Stimulated activated CD8-positive, alpha-beta memory T cell treated with anti-CD3 and anti-CD28 coated beads, Interleukin-15, amount 100 ng/mL, for 4 hours (primary cell): ENCODE data around the gene CARD8.

ENCODE experiments used
- DNase-seq, 2 donors: peaks; one replicate each; pipeline ENCODE4 v3.0.0-alpha.2; 2020; ENCODE audit warnings: low read depth in 2 of 2

CARD8 gene

GRCh38 chr19:48171710-48172109 is 84.0 kb downstream of the CARD8 start:
- DNase-seq = no peak

DNA sequence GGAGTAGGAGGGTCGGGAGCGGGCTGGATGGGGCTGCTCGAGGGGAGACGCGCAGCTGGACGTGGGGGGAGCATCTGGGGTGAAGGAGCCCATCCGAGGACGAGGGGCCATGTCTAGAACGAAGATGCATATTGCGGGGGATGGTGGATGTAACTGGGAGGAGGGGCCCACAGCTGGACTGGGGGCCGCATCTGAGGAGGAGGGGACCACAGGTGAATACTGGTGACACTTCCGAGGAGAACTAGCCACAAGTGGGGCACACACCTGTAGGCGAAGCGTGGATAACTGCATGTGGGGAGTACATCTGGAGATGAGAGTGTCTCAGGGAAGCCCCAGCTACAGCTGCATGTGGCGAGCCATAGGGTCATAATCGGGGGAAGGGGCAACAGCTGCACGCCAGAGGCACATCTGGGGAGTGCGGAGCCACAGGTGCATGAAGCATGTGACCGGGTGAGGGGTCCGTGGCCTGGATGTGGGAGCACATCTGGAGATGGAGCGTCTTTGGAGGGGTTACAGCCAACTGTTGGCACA is 84.8 kb downstream of the CARD8 start:
- DNase-seq = no peak

DNA sequence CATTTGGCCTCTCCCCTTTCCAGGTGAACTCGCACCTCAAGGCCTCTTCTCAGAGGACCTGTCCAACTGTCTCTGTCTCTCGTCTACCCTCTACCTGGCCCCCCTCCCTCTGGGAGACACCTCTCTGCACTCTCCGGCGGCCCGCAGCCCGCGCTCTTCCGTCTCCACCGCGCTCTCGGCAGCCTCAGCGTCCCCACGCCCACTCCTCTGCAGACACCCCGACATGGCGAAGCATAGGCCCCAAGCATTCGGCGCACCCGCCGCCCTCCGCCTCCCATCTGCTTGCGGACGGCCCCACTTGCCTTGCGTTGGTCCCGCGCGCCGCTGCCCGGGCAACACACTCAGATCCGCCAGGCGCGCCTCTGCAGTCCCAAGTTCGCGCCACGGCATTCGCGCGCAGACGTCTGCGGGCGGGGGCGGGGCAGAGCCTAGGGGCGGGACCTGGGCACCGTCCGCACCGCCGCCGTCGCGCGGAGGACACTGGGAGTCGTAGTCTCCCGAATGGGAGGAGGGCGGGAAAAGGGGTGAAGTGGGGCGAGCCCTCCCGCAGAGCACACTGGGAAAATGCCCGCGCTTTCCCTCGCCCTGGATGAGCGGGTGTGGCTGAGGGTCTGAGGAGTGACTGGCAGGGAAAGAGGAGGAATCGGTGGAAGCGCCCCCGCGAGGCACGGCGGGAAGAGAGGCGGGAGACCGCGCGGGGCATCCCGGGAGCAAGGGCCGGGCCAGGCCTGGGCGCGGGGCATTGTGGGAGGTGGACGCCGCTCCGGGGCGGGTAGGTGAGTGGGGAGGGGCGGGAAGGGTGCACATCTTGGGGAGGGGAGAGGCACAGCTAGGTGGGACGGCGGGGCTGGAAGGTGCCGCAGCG is 85.5 kb downstream of the CARD8 start, which contains the start of the genes LIG1 and ZSWIM9:
Gene LIG1 (minus strand): TSS at position 406 of the 865 bp plus-strand sequence. CDS start 4,778 bp downstream, outside the sequence.
Gene ZSWIM9 (plus strand): TSS at position 742 of the 865 bp plus-strand sequence. CDS start 1,123 bp downstream, outside the sequence.
- peak; percentile 82 to 84 for DNase-seq

DNA sequence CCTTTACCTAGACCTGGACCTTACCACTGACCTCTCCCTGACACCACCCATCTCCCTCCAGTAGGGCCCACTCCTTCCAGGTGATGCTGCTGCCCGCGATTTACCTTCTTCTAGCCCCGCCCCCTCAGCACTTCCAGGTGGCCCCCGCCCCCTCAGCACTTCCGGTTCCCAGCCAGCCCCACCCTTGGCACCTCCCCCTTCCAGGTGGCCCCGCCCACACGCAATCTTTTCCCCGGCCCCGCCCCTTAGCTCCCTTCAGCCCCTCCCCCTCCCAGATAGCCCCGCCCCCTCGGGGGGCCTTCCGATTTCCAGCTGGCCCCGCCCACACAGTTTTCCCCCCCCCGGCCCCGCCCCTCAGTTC is 86.2 kb downstream of the CARD8 start:
- DNase-seq = peak; percentile 79 to 84

DNA sequence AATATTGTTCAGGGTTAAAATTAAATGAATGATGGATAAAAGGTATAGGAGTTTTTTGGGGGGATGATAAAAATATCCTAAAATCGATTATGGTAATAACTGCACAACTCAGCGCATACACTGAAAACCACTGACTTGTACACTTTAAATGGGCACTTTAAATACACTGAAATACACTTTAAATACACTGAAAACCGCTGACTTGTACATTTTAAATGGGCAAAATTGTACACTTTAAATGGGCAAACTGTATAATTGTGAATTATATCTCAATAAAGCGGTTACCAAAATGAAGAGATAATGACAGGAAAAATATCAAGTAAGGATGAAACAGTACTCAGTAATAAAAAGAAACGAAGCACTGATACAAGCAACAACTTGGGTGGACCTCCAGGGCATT is 87.0 kb downstream of the CARD8 start:
- DNase-seq = no peak

DNA sequence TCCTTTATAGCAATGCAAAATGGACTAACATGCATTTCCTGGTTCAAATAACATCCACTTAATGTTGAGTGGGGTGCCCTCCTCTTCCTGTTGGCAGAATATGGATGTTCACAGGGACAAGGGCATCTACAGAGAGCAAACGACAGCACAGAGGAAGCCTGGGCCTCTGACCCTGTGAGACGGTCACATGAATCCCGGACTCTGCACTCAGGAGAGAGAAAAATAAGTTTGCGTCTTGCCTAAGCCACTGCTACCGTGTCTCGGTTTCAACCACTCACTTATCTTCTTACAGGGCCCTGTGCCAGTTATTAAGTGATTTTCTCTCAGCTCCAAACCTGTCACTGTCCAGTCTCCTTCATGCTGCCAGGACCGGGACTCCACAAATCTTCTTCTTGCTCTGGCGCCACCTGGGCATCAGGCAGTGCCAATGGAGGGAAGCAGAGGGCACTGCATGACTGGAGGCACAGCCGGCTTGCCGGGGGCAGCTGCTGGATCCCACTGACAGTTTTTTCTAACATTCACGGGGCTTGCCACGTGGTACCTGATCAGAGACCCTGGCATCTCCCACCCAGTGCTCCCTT is 97.4 kb downstream of the CARD8 start:
- no peak for DNase-seq
